Neutrophil (primary cell): ENCODE data around the gene IVNS1ABP.
"Not testable (repeated sequence)": the region's sequence is repeated elsewhere in the genome, so short reads cannot be mapped to it uniquely, and the experiment has no call there.

Experiments
- H3K27ac ChIP-seq: fragments of 200-600 bp; sonication (generic); 2 replicates; pipeline ENCODE4 v1.5.1; 2016; ENCODE audit warnings: mild to moderate bottlenecking, moderate library complexity
- H3K27me3 ChIP-seq: fragments of 200-600 bp; sonication (generic); 2 replicates; pipeline ENCODE4 v1.6.0; 2016; ENCODE audit warnings: mild to moderate bottlenecking
- H3K36me3 ChIP-seq: fragments of 200-600 bp; sonication (generic); 2 replicates; pipeline ENCODE4 v1.5.1; 2017
- H3K4me1 ChIP-seq, 2 experiments: fragments of 200-600 bp in 1 of 2; sonication (generic) in 1 of 2; 1 replicate in 1 of 2; 2 replicates in 1 of 2; pipeline versions ENCODE4 v1.5.1 to v1.6.1; 2013 to 2016; ENCODE audit warnings: low read depth in 1 of 2, low read length in 1 of 2, mild to moderate bottlenecking in 1 of 2, moderate library complexity in 1 of 2; ENCODE audit not compliant: control insufficient read depth in 1 of 2, insufficient read depth in 1 of 2
- H3K4me3 ChIP-seq, 2 experiments: fragments of 200-600 bp in 1 of 2; sonication (generic) in 1 of 2; 1 replicate in 1 of 2; 2 replicates in 1 of 2; pipeline ENCODE4 v1.5.1; 2013 to 2016; ENCODE audit warnings: low read depth in 1 of 2, low read length in 1 of 2, mild to moderate bottlenecking in 1 of 2, moderate library complexity in 1 of 2
- H3K9me3 ChIP-seq: fragments of 200-600 bp; sonication (generic); 2 replicates; pipeline ENCODE4 v1.5.1; 2016
- CTCF ChIP-seq: fragments of 200-600 bp; sonication (generic); IDR thresholded peaks from 2 replicates; pipeline ENCODE4 v1.5.1; 2016; ENCODE audit warnings: antibody characterized with exemption

IVNS1ABP gene

GRCh38 chr1:185263292-185263691 lies 53.8 kb downstream of the IVNS1ABP start:
- Histone ChIP-seq H3K9me3 (no peaks in the 10 kb centered on the region), H3K27ac (no peak overlapping the region), H3K36me3 (no peaks in the 10 kb centered on the region), H3K4me1 (no peaks in the 10 kb centered on the region), H3K27me3 (no peaks in the 10 kb centered on the region), H3K4me3 (no peak overlapping the region)
- no peak for TF ChIP-seq CTCF

GRCh38 chr1:185262151-185262550 lies 54.9 kb downstream of the IVNS1ABP start:
- TF ChIP-seq CTCF = no peak
- Histone ChIP-seq H3K9me3 (no peaks in the 10 kb centered on the region), H3K4me1 (no peaks in the 10 kb centered on the region), H3K36me3 (no peaks in the 10 kb centered on the region), H3K27ac (no peak overlapping the region), H3K4me3 (no peak overlapping the region), H3K27me3 (no peaks in the 10 kb centered on the region)

DNA sequence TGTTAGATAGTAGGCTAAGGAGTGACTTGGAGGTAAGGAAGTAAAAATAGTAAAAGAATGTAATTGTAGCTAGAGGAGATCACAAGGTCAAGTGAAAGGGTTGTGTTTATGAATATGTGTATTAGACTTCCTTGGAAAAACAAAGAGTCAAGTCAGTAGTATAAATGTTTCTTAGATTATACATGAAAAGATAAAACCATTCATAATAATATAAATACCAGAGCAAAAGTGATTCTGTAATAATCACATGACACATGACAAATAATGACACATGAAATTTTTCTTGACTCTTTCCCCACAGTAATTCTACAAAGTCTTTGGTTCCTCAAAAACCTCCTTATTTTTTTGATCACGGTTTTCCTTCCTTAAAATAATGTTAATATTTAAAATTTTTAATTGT lies 56.4 kb downstream of the IVNS1ABP start:
- Histone ChIP-seq H3K27ac (no peak overlapping the region), H3K36me3 (no peaks in the 10 kb centered on the region), H3K4me1 (no peaks in the 10 kb centered on the region), H3K4me3 (no peak overlapping the region), H3K27me3 (no peaks in the 10 kb centered on the region), H3K9me3 (no peaks in the 10 kb centered on the region)
- TF ChIP-seq CTCF = no peak

DNA sequence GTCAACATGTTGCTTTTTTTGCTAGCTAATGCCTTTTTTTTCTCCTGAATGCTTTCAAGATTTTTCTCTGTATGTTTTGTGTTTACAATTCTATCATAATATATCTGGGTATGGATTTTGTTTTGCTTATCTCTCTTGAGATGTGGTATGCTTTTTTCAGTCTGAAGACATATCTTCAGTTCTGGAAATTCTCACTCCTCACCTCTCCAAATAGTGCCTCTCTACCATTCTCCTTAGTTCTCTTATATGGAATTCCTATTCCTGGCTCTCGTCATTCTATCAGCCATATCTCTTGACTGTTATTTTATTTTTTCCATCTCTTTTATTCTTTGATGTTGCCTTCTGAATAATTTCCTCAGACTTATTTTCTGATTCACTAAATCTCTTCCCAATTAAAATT lies 58.4 kb downstream of the IVNS1ABP start:
- H3K27me3 ChIP-seq = no peaks in the 10 kb centered on the region
- H3K36me3 ChIP-seq = no peaks in the 10 kb centered on the region
- no peaks in the 10 kb centered on the region for H3K4me1 ChIP-seq
- no peak overlapping the region for H3K4me3 ChIP-seq
- H3K9me3 ChIP-seq = no peaks in the 10 kb centered on the region
- no peak overlapping the region for H3K27ac ChIP-seq
- no peak for TF ChIP-seq CTCF

DNA sequence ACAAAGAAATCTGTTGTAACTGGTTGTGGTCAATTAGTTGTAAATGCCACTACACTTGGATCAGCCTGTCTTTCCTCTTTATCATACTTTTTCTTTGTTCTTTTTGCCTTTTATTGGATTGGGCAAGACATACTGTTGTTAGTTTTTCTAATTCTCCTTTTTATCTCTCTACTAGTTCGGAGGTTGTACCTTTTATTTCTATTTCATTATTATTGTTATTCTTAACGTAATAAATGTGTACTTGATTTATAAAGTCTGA lies 59.2 kb downstream of the IVNS1ABP start:
- TF ChIP-seq CTCF = no peak
- Histone ChIP-seq H3K4me3 (no peak overlapping the region), H3K9me3 (no peaks in the 10 kb centered on the region), H3K4me1 (no peaks in the 10 kb centered on the region), H3K27me3 (no peaks in the 10 kb centered on the region), H3K36me3 (no peaks in the 10 kb centered on the region), H3K27ac (no peak overlapping the region)

- not testable (repeated sequence) for H3K27me3 ChIP-seq, H3K4me1 ChIP-seq, H3K4me3 ChIP-seq, H3K27ac ChIP-seq, H3K9me3 ChIP-seq, H3K36me3 ChIP-seq
These were observed 59.7 kb downstream of the IVNS1ABP start for GRCh38 chr1:185257116-185257949.

DNA sequence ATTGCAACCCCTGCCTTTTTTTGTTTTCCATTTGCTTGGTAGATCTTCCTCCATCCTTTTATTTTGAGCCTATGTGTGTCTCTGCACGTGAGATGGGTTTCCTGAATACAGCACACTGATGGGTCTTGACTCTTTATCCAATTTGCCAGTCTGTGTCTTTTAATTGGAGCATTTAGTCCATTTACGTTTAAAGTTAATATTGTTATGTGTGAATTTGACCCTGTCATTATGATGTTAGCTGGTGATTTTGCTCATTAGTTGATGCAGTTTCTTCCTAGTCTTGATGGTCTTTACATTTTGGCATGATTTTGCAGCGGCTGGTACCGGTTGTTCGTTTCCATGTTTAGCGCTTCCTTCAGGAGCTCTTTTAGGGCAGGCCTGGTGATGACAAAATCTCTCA lies 61.4 kb downstream of the IVNS1ABP start:
- not testable (repeated sequence) for H3K27me3 ChIP-seq, H3K27ac ChIP-seq

DNA sequence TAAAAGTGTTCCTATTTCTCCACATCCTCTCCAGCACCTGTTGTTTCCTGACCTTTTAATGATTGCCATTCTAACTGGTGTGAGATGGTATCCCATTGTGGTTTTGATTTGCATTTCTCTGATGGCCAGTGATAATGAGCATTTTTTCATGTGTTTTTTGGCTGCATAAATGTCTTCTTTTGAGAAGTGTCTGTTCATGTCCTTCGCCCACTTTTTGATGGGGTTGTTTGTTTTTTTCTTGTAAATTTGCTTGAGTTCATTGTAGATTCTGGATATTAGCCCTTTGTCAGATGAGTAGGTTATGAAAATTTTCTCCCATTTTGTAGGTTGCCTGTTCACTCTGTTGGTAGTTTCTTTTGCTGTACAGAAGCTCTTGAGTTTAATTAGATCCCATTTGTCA lies 64.6 kb downstream of the IVNS1ABP start:
- not testable (repeated sequence) for H3K9me3 ChIP-seq, H3K27ac ChIP-seq, H3K4me1 ChIP-seq, H3K36me3 ChIP-seq, H3K4me3 ChIP-seq, H3K27me3 ChIP-seq

More for the DNA sequence above, 61.4 kb downstream of the IVNS1ABP start:
- not testable (repeated sequence) for H3K36me3 ChIP-seq, H3K4me1 ChIP-seq, H3K4me3 ChIP-seq, H3K9me3 ChIP-seq

- not testable (repeated sequence) for H3K27me3 ChIP-seq, H3K4me3 ChIP-seq, H3K4me1 ChIP-seq, H3K27ac ChIP-seq, H3K9me3 ChIP-seq, H3K36me3 ChIP-seq
These were observed 65.1 kb downstream of the IVNS1ABP start for GRCh38 chr1:185251928-185252327.
